K562 (cell line): ENCODE results near the gene NMUR2. TPM values are rescaled to one million over a fixed set of nuclear protein-coding genes. Genes with fewer than 3 reads are reported as not detected.

ENCODE experiments used
- PHB ChIP-seq: fragments of 250-450 bp; sonication (Bioruptor Pico); IDR thresholded peaks from 2 replicates; pipeline ENCODE4 v1.5.0; 2021
- SNRNP70 ChIP-seq: fragments of 200-400 bp; formaldehyde crosslinking; optimal IDR thresholded peaks from 2 replicates; pipeline ENCODE3; 2017; ENCODE audit warnings: low read depth, low read length
- ZBTB1 ChIP-seq: sonication (generic); formaldehyde crosslinking; IDR thresholded peaks from 2 replicates; pipeline ENCODE4 v1.8.1; 2023; ENCODE audit warnings: missing genetic modification reagents, low read depth, mild to moderate bottlenecking, borderline replicate concordance
- polyA plus RNA-seq, 8 experiments: library from polyadenylated mRNA; depleted of rRNA in 4 of 8; stranded (reverse) in 5 of 8; unstranded in 3 of 8; fragments of >200 nt; fragmentation: Nextera tagmentation in 2 of 8; fragmentation: Illumina TruSeq in 1 of 8; extraction: Ambion mirVana in 2 of 8; extraction: Trizol in 1 of 8; gene quantifications; 2 replicates each; pipeline versions ENCODE4 v1.2.1 to v1.2.3, GENCODE V29; 2011 to 2014; ENCODE audit warnings: inconsistent platforms in 1 of 8, missing spikeins in 1 of 8
- total RNA-seq, 7 experiments: library from RNA; depleted of rRNA in 6 of 7; stranded (reverse); fragments of >200 nt in 6 of 7; fragmentation: Illumina TruSeq in 2 of 7; extraction: Trizol in 2 of 7; gene quantifications; 2 replicates each; pipeline versions ENCODE4 v1.2.1 to v1.2.3, GENCODE V29; 2011 to 2021; ENCODE audit warnings: low replicate concordance in 1 of 7
- TF ChIP-seq, protein P1 (sequence below): IDR thresholded peaks from 2 replicates; pipeline ENCODE4 v1.6.1; 2014; ENCODE audit warnings: antibody characterized with exemption
- TF ChIP-seq, protein P2 (sequence below): fragments of 150-350 bp; conservative IDR thresholded peaks from 2 replicates; pipeline ENCODE4 v1.6.1; 2014; ENCODE audit warnings: low read length
- TF ChIP-seq, protein P3 (sequence below): fragments of 450-650 bp; formaldehyde crosslinking; conservative IDR thresholded peaks from 2 replicates; pipeline ENCODE4 v1.4.0; 2022; ENCODE audit warnings: mild to moderate bottlenecking, missing genetic modification characterization

NMUR2 gene
- total and polyA plus RNA-seq, 9 of the 15 experiments (the other 6 are each of a cell fraction or from before 2014, with no cell fraction given) = not detected

DNA sequence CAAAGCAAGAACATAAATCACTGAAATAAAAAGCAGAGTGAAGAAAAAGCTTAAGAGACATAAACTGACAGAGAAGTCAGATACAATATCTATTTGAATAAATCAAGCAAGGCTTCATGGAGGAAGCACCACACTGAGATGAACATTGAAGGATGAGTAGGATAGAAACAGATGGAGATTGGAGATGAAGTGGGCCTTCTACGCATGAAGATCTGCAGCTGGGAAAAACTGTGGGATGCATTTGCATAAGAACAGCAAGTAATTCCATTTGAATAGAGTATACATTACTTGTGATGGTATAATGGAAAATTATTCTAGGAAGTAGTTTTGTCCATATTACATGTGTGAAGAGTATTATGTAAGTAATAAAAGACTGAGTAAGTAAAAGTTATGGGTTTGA, 16.5 kb downstream of the NMUR2 start (continued):
- TF ChIP-seq, protein P1, sequence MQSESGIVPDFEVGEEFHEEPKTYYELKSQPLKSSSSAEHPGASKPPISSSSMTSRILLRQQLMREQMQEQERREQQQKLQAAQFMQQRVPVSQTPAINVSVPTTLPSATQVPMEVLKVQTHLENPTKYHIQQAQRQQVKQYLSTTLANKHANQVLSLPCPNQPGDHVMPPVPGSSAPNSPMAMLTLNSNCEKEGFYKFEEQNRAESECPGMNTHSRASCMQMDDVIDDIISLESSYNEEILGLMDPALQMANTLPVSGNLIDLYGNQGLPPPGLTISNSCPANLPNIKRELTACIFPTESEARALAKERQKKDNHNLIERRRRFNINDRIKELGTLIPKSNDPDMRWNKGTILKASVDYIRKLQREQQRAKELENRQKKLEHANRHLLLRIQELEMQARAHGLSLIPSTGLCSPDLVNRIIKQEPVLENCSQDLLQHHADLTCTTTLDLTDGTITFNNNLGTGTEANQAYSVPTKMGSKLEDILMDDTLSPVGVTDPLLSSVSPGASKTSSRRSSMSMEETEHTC = no peak
- TF ChIP-seq, protein P2, sequence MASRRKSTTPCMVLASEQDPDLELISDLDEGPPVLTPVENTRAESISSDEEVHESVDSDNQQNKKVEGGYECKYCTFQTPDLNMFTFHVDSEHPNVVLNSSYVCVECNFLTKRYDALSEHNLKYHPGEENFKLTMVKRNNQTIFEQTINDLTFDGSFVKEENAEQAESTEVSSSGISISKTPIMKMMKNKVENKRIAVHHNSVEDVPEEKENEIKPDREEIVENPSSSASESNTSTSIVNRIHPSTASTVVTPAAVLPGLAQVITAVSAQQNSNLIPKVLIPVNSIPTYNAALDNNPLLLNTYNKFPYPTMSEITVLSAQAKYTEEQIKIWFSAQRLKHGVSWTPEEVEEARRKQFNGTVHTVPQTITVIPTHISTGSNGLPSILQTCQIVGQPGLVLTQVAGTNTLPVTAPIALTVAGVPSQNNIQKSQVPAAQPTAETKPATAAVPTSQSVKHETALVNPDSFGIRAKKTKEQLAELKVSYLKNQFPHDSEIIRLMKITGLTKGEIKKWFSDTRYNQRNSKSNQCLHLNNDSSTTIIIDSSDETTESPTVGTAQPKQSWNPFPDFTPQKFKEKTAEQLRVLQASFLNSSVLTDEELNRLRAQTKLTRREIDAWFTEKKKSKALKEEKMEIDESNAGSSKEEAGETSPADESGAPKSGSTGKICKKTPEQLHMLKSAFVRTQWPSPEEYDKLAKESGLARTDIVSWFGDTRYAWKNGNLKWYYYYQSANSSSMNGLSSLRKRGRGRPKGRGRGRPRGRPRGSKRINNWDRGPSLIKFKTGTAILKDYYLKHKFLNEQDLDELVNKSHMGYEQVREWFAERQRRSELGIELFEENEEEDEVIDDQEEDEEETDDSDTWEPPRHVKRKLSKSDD = no peak
- TF ChIP-seq SNRNP70 (no peak), ZBTB1 (no peak), PHB (no peak)
- TF ChIP-seq, protein P3, sequence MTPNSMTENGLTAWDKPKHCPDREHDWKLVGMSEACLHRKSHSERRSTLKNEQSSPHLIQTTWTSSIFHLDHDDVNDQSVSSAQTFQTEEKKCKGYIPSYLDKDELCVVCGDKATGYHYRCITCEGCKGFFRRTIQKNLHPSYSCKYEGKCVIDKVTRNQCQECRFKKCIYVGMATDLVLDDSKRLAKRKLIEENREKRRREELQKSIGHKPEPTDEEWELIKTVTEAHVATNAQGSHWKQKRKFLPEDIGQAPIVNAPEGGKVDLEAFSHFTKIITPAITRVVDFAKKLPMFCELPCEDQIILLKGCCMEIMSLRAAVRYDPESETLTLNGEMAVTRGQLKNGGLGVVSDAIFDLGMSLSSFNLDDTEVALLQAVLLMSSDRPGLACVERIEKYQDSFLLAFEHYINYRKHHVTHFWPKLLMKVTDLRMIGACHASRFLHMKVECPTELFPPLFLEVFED = no peak
- TF ChIP-seq, all 486 proteins: peak for 0
